Loucy (cell line): Measurements from ENCODE around the gene CNOT8.

Experiments
- EZH2phosphoT487 ChIP-seq: fragments of 200-600 bp; IDR thresholded peaks from 2 replicates; pipeline ENCODE4 v1.6.1; 2018; ENCODE audit warnings: antibody characterized with exemption, mild to moderate bottlenecking, moderate library complexity, borderline replicate concordance
- TF ChIP-seq, protein P1 (sequence below): fragments of 200-600 bp; sonication (generic); conservative IDR thresholded peaks from 2 replicates; pipeline ENCODE4 v1.5.1; 2014; ENCODE audit warnings: mild to moderate bottlenecking, antibody characterized with exemption, low read length

DNA sequence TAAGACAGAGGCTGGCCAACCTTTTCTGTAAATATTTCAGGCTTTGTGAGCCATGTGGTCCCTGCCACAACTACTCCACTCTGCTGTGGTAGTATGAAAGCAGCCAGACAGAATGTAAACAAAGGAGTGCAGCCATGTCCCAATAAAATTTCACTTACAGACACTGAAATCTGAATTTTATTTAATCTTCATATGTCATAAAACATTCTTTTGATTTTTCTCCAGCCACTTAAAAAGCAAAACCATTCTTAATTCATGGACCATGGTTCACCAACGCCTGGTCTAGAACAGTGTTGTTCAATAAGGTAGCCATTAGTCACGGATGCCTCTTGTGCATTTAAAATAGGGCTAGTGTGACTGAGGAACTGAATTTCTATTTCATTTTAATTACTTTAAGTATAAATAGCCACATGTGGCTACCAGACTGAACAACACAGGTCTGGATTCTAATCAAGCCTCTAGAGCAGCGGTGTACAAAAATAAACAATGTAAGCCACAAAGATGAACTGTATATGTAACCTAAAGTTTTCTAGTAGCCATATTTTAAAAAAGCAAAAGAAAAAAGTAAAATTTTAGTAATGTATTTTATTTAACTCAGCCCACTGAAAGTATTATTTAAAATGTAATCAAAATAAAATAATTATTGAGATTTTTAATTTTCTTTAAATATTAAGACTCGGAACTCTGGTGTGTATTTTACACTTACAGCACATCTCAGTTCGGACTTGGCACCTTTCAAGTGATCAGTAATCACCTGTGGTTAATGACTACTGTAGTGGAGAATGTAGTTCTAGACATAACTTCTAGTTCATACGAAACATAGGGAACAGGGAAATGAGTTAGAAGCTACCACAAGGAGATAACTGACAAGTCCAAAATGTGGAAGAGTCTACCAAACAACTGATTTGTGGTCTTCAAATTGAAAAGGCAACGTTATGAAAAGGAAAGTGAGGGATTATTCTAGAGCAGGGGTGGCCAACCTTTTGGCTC, 65.3 kb downstream of the CNOT8 start:
- TF ChIP-seq, protein P1, sequence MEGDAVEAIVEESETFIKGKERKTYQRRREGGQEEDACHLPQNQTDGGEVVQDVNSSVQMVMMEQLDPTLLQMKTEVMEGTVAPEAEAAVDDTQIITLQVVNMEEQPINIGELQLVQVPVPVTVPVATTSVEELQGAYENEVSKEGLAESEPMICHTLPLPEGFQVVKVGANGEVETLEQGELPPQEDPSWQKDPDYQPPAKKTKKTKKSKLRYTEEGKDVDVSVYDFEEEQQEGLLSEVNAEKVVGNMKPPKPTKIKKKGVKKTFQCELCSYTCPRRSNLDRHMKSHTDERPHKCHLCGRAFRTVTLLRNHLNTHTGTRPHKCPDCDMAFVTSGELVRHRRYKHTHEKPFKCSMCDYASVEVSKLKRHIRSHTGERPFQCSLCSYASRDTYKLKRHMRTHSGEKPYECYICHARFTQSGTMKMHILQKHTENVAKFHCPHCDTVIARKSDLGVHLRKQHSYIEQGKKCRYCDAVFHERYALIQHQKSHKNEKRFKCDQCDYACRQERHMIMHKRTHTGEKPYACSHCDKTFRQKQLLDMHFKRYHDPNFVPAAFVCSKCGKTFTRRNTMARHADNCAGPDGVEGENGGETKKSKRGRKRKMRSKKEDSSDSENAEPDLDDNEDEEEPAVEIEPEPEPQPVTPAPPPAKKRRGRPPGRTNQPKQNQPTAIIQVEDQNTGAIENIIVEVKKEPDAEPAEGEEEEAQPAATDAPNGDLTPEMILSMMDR: no peak
- no peak for TF ChIP-seq EZH2phosphoT487
